NK-92 treated with Interleukin-12 subunit alpha and Interleukin-12 subunit beta, amount 100 ng/mL, for 24 hours (cell line): ENCODE measurements around the gene SDR42E2.
"Not testable (repeated sequence)": the region's sequence is repeated elsewhere in the genome, so short reads cannot be mapped to it uniquely, and the experiment has no call there.

Source experiments
- DNase-seq: peaks from one replicate; lab custom pipeline; 2025; lab: John Stamatoyannopoulos, UW

Gene SDR42E2

DNA sequence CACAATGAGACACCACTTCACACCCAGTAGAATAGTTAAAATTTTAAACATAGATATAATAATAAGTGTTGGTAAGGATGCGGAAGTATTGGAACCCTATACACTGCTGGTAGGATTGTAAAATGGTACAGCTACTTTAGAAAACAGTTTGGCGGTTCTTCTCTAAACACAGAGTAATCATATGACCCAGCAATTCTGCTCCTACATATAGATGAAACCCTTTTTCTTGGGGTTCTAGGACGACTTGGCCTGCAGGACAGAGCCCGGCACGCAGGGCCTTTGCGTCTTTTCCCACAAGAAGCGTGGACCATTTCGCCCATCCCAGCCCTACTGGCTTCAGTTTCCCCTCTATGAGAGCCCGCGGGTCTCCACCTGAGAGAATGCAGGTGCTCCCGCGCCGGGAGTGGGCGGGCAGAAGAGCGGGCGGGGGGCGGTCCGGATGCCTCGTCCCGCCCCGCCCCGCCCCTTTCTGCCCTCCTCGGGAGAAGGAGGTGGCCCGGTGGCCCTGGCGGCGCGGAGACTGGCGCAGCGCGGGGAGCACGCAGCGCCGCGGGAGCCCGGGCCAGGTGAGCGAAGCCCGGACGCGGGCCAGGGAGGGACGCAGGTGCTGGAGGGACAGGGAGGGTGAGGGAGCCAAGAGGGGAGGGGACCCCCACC lies at the start of gene SDR42E2:
SDR42E2 (plus strand) TSS at position 508 of the 657 bp plus-strand sequence. CDS start 3,077 bp downstream, outside the sequence.
- no peak for DNase-seq

- DNase-seq = no peak
These were observed 46.1 kb upstream of the SDR42E2 start for GRCh38 chr16:22116095-22116700.

GRCh38 chr16:22117609-22118008 lies 44.7 kb upstream of the SDR42E2 start:
- no peak for DNase-seq

DNA sequence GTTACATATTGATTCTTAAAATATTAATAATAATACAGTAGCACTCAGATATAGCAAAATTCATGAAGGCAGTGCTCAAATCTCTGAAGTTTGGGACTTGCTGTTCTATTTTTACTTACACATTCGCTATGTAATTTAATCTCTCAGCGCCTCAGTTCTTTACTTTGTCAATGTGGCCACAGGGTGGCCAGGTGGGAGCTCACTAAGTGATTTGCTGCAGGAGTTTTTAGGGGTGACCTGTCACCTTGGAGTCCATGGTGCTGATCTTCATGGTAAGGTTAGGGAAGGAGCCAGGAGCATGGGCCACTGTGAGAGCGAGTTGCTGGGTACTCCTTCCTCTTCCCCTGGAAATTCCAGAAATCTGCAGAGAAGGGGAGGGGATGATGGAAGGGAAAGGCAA lies 41.9 kb upstream of the SDR42E2 start:
- DNase-seq = no peak

DNA sequence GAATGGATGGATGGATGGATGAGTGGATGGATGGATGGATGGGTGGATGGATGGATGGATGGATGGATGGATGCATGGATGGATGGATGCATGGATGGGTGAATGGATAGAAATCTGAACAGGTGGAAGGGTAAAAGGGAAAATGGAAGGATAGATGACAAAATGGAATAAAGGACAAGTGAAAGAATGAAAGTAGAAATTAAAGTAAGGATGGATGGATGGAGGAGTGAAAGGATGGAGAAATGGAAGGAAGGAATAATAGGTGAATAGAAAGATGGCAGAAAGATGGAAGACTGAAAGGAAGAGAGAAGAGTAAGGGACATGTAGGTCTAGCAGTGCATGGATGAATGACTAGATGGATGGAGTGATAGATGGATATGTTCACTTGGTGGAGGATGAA lies 40.1 kb upstream of the SDR42E2 start:
- no peak for DNase-seq

GRCh38 chr16:22123146-22123545 lies 39.2 kb upstream of the SDR42E2 start:
- DNase-seq = no peak

DNA sequence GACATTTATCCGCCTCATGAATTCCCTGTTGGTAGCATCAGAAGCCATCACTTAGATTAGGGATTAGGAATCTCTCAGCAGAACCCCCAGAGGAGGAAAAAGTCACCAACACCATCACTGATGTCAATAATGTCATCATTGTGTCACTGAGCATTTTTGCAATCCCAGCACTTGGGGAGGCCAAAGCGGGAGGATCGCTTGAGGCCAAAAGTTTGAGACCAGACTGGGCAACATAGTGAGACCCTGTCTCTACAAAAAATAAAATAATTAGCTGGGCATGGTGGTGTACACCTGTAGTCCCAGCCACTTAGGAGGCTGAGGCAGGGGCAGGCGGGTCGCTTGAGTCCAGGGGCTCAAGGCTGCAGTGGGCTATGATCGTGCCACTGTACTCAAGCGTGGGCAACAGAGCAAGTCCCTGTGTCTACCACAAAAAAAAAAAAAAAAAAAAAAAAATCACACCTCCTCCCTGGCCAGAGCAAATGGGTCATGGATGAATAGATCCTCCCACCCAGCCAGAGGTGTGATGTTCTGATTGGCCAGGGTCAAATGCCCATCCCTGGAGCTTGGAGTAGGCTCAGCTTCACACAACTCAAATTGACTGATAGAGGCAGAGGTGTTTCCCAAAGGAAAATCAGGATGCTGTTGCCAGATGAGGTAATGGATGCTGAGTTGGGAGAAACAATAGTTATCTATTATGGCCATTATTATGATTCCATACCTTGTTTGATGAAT lies 38.4 kb upstream of the SDR42E2 start:
- no peak for DNase-seq

- no peak for DNase-seq
These were observed 37.6 kb upstream of the SDR42E2 start for GRCh38 chr16:22124583-22125284.

DNA sequence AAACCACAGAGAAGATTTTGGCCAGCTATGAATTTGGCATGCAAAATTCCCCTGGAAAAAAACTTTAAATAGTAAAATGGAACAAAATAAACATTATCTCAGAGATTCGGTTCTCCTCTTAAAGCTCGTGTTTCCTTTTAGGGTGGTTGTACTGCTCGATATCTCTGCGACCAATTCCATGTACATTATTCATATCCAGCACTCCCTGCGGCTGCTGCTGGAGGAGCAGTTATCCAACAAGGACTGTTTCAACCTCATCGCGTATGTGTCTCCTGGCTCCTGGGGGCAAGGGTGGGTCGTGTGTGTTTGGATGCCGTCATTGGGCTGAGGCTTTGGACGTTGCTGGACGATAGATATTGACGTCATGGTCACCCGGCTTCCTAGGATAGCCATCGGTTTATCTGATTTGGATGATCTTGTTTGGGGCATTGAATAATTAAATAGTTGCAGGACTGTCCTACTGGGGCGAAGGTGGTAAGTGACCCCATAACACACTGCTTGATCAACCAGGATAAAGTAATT lies 36.2 kb upstream of the SDR42E2 start:
- DNase-seq = no peak

- not testable (repeated sequence) for DNase-seq
These were observed 33.8 kb upstream of the SDR42E2 start for GRCh38 chr16:22128537-22128936.

GRCh38 chr16:22130528-22130927 lies 31.8 kb upstream of the SDR42E2 start:
- no peak for DNase-seq

- DNase-seq = no peak
These were observed 29.5 kb upstream of the SDR42E2 start for GRCh38 chr16:22132801-22133200.

DNA sequence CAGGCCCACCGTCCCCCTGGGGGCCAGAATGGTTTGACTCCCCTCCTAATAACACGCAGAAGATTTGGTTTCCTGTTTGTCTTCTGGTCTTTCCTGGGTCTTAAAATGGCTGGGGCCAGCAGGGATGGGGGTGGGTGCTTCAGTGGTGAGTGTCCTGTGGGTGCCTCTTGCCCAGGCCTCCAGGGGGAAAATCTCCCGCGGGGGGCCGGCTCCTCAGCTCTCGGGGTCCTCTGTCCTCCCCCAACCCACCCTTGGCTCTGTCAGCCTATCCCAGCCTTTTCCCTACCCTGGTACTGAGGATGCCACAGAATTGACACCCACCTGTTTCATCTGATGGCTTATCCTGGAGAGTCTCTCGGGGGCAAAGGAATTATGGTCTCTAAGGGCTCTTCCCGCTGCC lies 23.8 kb upstream of the SDR42E2 start:
- DNase-seq = no peak

GRCh38 chr16:22139008-22139407 lies 23.3 kb upstream of the SDR42E2 start:
- DNase-seq = no peak

DNA sequence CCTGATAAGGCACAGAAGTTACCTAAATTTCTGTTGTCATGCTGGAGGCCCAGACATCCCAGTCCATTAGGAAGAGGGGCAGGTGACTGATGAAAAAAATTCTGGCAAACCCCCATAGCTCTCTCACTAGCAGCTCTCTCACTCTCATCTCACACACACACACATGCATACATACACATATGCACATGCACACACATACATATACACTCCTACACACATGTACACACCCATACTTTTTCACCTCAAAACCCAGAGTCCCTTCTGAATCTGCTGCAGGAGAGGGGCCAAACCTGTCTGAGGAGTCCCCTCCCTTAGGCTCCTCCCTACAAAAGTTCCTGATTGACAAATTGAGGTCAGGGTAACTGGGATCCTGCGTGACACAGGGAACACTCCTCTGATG lies 22.6 kb upstream of the SDR42E2 start:
- no peak for DNase-seq

- no peak for DNase-seq
These were observed 20.5 kb upstream of the SDR42E2 start for GRCh38 chr16:22141767-22142166.

GRCh38 chr16:22144520-22144919 lies 17.8 kb upstream of the SDR42E2 start:
- no peak for DNase-seq

GRCh38 chr16:22147853-22148252 lies 14.5 kb upstream of the SDR42E2 start:
- DNase-seq = no peak

- DNase-seq = no peak
These were observed 10.9 kb upstream of the SDR42E2 start for GRCh38 chr16:22151246-22151998.

DNA sequence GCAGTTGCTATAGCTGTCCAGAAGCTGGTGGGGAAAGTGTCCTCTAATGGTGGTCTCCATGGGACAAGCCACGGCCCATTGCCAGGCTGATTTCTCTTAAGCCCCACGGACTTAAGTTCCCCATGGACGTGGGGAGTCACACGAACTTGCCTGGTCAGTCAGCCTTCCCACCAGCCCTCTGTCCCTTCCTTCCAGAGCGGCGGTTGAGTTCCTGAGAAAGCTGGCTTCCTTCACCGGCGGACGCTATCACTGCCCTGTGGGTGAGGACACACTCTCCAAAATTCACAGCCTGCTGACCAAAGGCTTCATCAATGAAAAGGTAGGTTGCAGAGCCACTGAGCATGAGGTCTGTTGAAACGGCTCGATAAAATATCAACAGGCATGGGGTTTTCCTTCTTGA lies 10.0 kb upstream of the SDR42E2 start:
- DNase-seq = no peak

GRCh38 chr16:22153078-22153477 lies 9.2 kb upstream of the SDR42E2 start:
- DNase-seq = not testable (repeated sequence)

DNA sequence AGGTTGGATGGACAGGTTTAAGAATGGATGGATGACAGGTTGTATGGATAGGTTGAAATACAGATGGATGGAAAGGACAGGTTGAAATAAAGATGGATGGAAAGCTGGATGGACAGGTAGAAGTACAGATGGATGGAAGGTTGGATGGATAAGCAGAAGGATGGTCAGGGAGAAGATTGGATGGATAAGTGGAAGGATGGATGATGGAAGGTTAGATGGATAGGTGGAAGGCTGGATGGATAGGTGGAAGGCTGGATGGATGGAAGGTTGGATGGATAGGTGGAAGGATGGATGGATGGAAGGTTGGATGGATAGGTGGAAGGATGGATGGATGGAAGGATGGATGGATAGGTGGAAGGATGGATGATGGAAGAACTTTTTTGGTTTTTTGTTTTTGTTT lies 905 bp upstream of the SDR42E2 start:
- DNase-seq = no peak
